ENCODE results near the gene MRPL47. TPM values are rescaled to one million over a fixed set of nuclear protein-coding genes. Genes with fewer than 3 reads are reported as not detected.

MRPL47 gene
- total and polyA plus RNA-seq, 10 of the 15 experiments (the other 5 are each of a cell fraction or from before 2014, with no cell fraction given): 40.6 to 237 (median 73.9) TPM

DNA sequence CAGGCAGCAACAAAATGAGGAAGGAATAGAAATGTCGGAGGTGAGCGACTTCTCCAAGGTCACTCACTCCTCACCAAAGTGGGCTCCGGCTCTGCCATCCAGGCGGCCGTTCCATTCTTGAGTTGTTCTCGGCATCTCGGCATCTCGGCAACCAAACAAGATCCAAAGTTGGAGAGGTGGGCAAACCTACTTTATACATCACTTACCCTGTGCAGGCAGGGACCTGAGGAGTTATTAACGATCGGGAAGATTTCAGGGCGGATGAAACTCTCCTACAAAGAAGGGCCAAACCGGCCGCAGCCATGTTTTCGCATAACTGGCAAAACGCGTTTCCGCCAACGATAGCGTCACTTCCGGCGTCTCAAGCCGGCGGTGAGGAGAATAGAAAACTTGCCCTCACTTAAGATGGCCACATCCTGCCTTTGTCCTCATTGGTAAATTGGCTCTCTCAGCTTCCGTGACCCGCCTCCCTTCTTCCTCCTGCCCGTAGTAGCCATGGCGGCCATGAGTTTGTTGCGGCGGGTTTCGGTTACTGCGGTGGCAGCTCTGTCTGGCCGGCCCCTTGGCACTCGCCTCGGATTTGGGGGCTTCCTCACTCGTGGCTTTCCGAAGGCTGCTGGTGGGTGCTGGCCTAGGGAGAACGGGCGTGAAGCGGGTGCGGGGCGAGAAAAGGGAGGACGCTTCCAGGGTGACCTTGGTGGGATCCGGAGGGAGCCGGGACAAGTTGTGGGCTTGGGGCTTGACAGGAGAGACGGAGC, at the start of gene MRPL47, which contains the start of gene NDUFB5 (continued):
- TF ChIP-seq IRF4 (IDR thresholded peaks at IDR 0.05; ENCODE audit: low read depth, low read length): 0 out of 2 replicates have a peak, but pooled peaks have one; percentile 36
- no peak for TF ChIP-seq MEF2B (IDR thresholded peaks at IDR 0.05; ENCODE audit: partially characterized antibody, poor library complexity, severe bottlenecking)
- no peak for TF ChIP-seq SREBF1 (IDR thresholded peaks at IDR 0.05; ENCODE audit: low read length)
- TF ChIP-seq, protein P1, sequence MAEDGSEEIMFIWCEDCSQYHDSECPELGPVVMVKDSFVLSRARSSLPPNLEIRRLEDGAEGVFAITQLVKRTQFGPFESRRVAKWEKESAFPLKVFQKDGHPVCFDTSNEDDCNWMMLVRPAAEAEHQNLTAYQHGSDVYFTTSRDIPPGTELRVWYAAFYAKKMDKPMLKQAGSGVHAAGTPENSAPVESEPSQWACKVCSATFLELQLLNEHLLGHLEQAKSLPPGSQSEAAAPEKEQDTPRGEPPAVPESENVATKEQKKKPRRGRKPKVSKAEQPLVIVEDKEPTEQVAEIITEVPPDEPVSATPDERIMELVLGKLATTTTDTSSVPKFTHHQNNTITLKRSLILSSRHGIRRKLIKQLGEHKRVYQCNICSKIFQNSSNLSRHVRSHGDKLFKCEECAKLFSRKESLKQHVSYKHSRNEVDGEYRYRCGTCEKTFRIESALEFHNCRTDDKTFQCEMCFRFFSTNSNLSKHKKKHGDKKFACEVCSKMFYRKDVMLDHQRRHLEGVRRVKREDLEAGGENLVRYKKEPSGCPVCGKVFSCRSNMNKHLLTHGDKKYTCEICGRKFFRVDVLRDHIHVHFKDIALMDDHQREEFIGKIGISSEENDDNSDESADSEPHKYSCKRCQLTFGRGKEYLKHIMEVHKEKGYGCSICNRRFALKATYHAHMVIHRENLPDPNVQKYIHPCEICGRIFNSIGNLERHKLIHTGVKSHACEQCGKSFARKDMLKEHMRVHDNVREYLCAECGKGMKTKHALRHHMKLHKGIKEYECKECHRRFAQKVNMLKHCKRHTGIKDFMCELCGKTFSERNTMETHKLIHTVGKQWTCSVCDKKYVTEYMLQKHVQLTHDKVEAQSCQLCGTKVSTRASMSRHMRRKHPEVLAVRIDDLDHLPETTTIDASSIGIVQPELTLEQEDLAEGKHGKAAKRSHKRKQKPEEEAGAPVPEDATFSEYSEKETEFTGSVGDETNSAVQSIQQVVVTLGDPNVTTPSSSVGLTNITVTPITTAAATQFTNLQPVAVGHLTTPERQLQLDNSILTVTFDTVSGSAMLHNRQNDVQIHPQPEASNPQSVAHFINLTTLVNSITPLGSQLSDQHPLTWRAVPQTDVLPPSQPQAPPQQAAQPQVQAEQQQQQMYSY (CRISPR knock-in tag; IDR thresholded peaks at IDR 0.05): no peak

DNA sequence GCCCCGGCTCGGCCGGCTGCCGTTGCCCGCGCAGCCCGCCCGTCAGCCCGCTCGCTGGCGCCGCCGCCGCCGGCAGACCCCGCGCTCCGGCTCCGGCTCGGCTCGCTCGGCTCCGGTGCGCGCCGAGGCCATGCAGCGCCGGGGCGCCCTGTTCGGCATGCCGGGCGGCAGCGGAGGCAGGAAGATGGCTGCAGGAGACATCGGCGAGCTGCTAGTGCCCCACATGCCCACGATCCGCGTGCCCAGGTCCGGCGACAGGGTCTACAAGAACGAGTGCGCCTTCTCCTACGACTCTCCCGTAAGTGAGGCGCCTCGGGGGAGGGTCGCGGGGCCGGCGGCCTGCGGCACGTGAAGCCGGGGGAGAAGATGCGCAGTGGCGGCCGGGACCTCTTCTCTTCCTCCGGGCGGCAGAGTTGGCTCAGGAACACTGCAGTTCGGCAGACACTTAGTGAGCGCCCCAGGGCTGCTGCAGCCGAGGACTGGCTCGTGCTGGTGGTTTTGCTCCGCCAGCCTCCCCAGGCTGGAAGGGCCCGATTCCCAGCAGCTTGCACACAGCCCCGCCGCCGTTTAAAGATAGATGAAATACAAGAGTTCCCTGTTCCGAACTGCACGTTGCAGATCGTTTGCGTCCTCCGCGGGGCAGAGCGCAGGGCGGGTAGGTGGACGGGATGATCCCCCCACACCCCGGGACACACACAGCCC, 48.8 kb upstream of the MRPL47 start:
- 1% methylated on average over 70 of the region's 77 CpGs for WGBS (ENCODE audit: insufficient coverage, insufficient replicate concordance, low lambda C conversion rate, missing lambda C conversion rate)
- H3K4me1 ChIP-seq (ENCODE audit: control insufficient read depth, insufficient read depth, low read length): no peaks in the 10 kb centered on the region
- CTCF ChIA-PET: interaction anchor here (0.6 to 0.7 kb wide), 2 partner anchors 10 to 75 kb away, joined by 3 to 4 read pairs; no protein-coding TSS in a partner anchor
- POLR2A ChIA-PET: interaction anchor here (1.6 kb wide), 1 partner anchor 49 kb away, joined by 6 read pairs; the partner anchor contains the start of genes MRPL47 and NDUFB5
- intact Hi-C loops (cut with micrococcal nuclease; ENCODE audit: unreplicated experiment): loop anchor here (2.0 to 5.0 kb wide), 3 partner anchors 48 to 949 kb away; partner anchors contain the start of genes MRPL47, NDUFB5 and TTC14
- peak overlapping the region; percentile 99 for H3K4me3 ChIP-seq
- peaks cover 36% of the 10 kb centered on the region for H3K79me2 ChIP-seq (ENCODE audit: control insufficient read depth, insufficient read depth, low read length)
- H3K9ac ChIP-seq (ENCODE audit: control insufficient read depth, insufficient read depth, low read length): peak overlapping the region; percentile 81
- peak overlapping the region; percentile 72 for H3K4me2 ChIP-seq (ENCODE audit: control insufficient read depth, insufficient read depth)
- peak; percentile 69 for ATAC-seq
- no peaks in the 10 kb centered on the region for H3K9me3 ChIP-seq (replicated peaks; ENCODE audit: control insufficient read depth, insufficient read depth, low read length)
- no peak for DNase-seq (ENCODE audit: low read depth, low spot score)
- peak overlapping the region; percentile 73 for H3K27ac ChIP-seq (ENCODE audit: control insufficient read depth, insufficient read depth)
- SMC1A ChIA-PET (ENCODE audit: uncharacterized antibody, unreplicated experiment): no interaction called here
- H3K36me3 ChIP-seq (ENCODE audit: control insufficient read depth in 2 of 2, insufficient read depth in 2 of 2, low read length in 1 of 2): no peaks in the 10 kb centered on the region
- peak overlapping the region; percentile 88 for H2AFZ ChIP-seq (ENCODE audit: control insufficient read depth, low read depth, low read length)
- FAIRE-seq: no peak
- no TSS peak for BruUV-seq (replicated peaks)
- no peaks in the 10 kb centered on the region for H4K20me1 ChIP-seq (ENCODE audit: control insufficient read depth, insufficient read depth)
- H3K27me3 ChIP-seq (replicated peaks in 1 of 2; ENCODE audit: control insufficient read depth in 2 of 2, insufficient read depth in 2 of 2, low read length in 1 of 2): no peaks in the 10 kb centered on the region
- RAD21 ChIA-PET (ENCODE audit: unreplicated experiment): interaction anchor here (0.6 kb wide), 1 partner anchor 10 kb away, joined by 4 read pairs; no protein-coding TSS in a partner anchor
- in situ Hi-C loops (cut with MboI): no loop called here
- TF ChIP-seq ATF7 (IDR thresholded peaks at IDR 0.05; ENCODE audit: low read depth) (no peak), BRCA1 (IDR thresholded peaks at IDR 0.05; ENCODE audit: low read depth, low read length) (no peak), NBN (IDR thresholded peaks at IDR 0.05) (peak; percentile 33; the same call in 1 of the 2 replicates), LARP7 (IDR thresholded peaks at IDR 0.05) (peak; percentile 67; the same call in 1 of the 2 replicates), HDAC6 (IDR thresholded peaks at IDR 0.05; ENCODE audit: unreplicated experiment) (no peak), GATAD2B (conservative IDR thresholded peaks at IDR 0.05; ENCODE audit: low read depth) (peak; percentile 62)
- TF ChIP-seq, protein P2, sequence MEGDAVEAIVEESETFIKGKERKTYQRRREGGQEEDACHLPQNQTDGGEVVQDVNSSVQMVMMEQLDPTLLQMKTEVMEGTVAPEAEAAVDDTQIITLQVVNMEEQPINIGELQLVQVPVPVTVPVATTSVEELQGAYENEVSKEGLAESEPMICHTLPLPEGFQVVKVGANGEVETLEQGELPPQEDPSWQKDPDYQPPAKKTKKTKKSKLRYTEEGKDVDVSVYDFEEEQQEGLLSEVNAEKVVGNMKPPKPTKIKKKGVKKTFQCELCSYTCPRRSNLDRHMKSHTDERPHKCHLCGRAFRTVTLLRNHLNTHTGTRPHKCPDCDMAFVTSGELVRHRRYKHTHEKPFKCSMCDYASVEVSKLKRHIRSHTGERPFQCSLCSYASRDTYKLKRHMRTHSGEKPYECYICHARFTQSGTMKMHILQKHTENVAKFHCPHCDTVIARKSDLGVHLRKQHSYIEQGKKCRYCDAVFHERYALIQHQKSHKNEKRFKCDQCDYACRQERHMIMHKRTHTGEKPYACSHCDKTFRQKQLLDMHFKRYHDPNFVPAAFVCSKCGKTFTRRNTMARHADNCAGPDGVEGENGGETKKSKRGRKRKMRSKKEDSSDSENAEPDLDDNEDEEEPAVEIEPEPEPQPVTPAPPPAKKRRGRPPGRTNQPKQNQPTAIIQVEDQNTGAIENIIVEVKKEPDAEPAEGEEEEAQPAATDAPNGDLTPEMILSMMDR (IDR thresholded peaks at IDR 0.05 in 2 of 3, conservative IDR thresholded peaks at IDR 0.05 in 1 of 3; ENCODE audit: control insufficient read depth in 2 of 3, extremely low read depth in 1 of 3, insufficient read depth in 1 of 3, low read depth in 3 of 3, low read length in 3 of 3): peak in 2 of 3 experiments; percentile 8 to 36; a peak in 3 of 6 replicates
- TF ChIP-seq, protein P3, sequence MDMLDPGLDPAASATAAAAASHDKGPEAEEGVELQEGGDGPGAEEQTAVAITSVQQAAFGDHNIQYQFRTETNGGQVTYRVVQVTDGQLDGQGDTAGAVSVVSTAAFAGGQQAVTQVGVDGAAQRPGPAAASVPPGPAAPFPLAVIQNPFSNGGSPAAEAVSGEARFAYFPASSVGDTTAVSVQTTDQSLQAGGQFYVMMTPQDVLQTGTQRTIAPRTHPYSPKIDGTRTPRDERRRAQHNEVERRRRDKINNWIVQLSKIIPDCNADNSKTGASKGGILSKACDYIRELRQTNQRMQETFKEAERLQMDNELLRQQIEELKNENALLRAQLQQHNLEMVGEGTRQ (IDR thresholded peaks at IDR 0.05; ENCODE audit: borderline replicate concordance, low read depth, low read length): no peak

Data from GM12878 (cell line).